ENCODE data around the gene NCF2. TPM values are rescaled to one million over a fixed set of nuclear protein-coding genes. Genes with fewer than 3 reads are reported as not detected.

Gene NCF2
- total RNA-seq, 1 donor, result 3.0 TPM

DNA sequence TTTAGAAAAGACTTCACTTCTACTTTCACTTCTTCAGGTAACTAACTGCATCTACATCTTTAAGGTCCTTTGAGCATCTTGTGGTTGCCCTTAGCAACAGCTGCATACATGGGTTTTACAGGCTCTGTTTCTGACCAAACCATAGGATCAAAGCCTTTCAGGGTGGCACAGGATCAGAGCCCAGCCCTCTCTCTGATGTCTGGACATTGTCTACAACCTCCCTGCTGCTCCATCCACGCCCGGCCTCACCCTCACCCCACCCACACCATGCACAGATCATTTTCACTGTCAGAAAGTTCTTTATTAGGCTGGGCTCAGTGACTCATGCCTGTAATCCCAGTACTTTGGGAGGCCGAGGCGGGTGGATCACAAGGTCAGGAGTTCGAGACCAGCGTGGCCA, 5.2 kb downstream of the NCF2 start:
- no peak for DNase-seq (ENCODE audit: low read depth in 2 of 3, low spot score in 2 of 3)

DNA sequence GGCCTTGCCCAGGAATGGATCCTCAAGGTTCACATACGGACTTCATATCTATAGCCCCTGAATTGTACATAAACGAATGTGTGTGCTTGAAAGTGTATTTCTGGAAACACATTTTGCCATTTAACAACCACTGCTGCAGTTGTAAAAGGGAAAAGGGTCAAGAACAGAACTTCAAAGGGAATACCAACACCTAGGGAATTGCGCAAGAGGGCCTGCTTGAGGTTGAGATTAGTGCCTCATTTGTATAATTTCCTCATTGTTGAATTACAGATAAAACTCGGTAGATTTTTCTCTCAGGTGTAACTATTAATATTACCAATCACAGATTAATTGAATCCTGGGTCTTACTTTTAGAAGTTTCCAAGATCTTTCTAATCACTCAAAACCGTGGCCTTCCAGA, 6.1 kb downstream of the NCF2 start:
- no peak for DNase-seq (ENCODE audit: low read depth in 2 of 3, low spot score in 2 of 3)

DNA sequence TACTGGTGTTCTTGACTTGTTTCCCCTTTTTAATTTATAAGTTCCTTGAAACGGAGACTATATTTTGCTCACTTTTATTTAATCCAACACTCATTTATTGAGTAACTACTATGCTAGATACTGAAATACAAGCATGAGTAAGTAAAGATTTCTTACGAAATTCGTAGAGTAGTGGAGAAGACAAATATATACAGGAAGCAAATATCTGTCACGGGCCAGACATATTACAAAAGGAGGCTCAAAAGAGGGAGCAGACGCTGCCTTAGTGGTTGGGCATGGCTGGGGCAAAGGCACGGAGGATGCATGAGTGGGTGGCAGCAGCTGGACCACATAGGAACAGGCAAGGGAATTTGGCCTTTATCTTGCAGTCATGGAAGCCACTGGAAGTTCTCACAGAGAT, 6.8 kb downstream of the NCF2 start:
- DNase-seq (ENCODE audit: low read depth in 2 of 3, low spot score in 2 of 3), result no peak

DNA sequence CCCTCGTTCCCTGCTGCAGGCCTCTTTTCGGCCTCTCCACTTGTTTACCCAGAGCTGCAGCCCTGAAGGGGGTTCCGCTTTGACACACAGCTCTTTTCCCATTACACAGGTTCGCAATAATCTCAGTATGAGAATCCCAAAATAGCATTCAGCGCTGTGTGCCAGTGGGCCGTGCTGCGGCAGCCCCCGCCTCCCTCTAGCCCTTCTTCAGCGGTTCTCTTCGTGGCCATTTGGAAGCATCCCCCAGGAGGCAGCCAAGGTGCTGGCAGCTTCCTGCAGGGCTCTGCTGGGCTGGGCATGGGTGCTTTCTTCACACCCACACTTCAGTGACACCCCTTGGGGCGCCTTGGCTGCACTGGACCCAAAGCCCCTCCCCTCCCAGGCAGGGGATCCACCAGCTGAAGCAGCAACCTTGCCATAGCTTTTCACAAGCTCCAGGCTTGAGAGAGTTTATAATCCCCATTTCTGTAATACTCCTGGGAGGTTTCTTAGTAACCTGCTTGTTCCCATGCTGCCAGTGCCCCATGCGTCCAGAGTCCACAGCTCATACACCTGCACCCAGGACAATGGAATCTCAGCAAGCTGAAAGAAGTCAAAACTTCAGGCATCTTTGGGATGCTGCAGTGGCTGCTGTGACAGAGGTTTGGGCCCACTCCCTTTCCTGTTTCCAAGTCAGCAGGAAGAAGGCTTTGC, 8.1 kb downstream of the NCF2 start:
- no peak for DNase-seq (ENCODE audit: low read depth in 2 of 3, low spot score in 2 of 3)

DNA sequence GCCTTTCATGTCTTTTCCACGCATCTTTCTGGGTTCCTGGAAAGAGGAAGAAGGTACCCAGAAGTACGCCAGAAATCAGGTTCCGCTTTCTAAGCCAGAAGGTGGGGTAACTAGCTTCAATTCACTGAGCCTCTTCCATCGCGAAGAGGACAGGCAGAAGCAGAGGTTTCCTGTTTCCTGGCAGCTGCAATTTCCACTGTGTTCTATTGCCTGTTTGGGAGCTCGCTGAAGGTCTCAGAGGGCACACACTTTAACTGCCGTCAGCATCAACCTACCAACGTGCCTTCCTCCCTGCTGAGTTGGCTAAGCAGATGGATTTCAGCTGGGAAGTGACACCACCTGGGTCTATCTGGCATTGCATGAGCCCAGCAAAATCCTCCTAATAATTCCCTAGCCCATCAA, 10.0 kb downstream of the NCF2 start:
- peak in 2 of 3 donors; percentile 75 to 96 for DNase-seq (ENCODE audit: low read depth in 2 of 3, low spot score in 2 of 3)

DNA sequence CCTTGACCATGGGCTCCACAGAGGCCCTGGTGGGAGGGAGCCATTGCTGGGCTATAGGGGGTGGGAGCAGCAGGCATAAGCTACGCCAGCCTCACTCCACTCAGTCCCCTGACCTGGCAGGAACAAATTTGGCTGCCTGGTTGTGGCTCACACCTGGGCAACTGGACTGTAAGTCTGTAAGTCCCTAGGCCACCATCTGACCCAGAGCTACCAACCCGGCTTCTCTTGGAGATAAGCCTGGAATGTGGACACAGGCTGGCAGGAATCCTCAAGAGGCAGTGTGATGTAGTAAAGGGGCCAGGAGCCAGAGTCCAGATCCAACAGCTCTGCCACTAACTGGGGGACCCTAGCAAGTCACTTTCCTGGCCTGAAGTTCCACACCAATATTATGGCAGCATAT, 11.4 kb downstream of the NCF2 start:
- no peak for DNase-seq (ENCODE audit: low read depth in 2 of 3, low spot score in 2 of 3)

DNA sequence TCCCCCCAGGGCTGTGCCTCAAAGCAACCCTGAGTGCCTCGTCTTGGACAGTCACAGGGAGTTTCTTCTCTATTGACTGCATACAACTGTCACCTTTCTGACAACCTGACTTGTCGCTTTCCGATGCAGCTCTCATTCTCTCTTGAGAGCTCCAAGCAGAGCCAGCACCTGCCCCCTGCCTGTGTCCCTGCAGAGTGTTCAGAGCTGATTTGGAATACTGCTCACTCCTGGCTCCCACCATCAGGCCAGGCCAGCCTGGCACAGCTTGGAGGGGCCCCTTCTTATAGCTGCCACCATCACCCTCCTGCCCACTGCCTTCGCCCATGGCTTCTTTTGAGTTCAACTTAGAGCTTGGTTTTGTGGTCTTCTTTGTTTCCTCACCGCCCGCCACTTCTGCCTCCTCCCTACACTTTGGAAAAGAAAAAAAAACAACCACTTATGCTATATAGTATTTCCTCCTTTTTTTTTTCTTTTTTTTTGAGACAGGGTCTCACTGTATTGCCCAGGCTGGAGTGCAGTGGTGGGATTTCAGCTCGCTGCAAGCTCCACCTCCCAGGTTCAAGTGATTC, 12.3 kb downstream of the NCF2 start:
- peak in 1 of 3 donors; percentile 45 for DNase-seq (ENCODE audit: low read depth in 2 of 3, low spot score in 2 of 3)

DNA sequence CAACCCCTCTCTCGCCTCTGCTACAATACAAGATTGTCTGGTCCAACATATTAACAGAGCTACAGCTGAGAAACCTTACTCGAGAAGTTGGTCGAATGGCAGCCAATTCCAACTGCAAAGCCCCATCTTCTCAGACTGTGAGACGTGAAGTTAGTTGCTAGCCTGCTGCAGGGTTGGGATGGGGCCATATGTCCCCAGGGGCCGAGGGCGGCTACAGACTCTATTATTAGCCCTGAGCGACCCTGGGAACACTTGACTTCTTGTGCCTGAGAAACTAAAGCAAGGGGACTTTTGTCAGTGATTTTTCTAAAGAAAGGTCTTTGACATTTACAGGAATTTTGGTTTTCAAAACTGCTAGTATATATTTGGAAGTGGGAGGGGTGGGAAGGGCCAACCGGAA, 13.7 kb downstream of the NCF2 start:
- DNase-seq (ENCODE audit: low read depth in 2 of 3, low spot score in 2 of 3), result no peak

DNA sequence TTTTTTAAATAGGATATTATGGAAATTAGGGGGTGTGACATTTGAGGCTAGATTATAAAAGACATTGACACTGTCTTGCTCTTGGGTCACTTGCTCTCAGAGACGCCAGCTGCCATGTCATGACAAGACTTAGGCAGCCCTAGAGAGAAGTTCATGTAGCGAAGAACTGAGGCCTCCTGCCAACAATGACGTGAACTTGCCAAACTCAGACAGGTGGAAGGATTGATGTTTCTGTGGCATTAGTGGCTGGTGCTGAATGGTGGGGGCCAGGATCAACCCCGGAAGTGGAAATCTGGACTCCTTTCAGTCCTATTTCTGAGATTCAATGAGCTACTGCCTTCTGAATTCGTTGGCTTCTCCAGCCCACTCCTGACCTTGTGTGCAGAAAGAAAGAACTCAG, 14.7 kb downstream of the NCF2 start:
- no peak for DNase-seq (ENCODE audit: low read depth in 2 of 3, low spot score in 2 of 3)

DNA sequence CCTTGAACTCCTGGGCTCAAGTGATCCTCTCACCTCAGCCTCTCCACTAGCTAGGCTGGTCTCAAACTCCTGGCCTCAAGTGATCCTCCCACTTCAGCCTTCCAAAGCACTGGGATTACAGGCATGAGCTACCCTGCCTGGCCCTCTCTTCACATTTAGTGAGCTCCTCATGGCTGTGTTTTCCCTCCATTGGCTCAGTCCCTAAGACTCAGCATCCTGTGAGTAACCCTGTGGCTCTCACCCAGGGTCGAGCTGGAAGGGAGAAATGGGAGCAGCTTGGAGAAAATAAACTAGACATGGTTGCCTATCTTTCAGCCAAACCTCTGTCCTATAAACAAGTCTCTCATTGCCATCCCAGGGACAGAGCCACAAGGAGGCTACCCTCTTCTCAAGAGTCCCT, 17.5 kb downstream of the NCF2 start:
- no peak for DNase-seq (ENCODE audit: low read depth in 2 of 3, low spot score in 2 of 3)

DNA sequence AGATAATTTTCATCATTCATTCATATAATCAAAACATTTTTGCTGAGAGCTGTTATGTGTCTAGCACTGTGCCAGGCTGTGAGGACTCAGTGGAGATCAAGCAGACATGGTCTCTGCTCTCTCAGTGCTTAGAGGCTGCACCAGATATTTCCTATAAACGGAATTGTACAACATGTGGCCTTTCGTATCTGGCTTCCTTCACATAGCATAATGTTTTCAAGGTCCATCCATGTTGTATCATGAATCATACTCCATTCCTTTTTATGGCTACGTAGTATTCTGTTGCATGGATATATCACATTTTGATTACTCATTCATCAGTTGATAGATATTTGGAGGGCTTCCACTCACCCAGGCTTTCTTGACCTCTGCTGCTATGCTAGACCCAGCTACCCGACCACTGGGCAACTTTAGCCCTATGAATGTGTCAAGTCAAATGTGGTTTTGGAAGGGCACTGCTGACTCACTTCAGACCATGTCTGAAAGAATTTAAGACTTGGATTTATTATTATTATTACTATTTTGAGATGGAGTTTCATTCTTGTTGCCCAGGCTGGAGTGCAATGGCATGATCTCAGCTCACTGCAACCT, 18.5 kb downstream of the NCF2 start:
- DNase-seq (ENCODE audit: low read depth in 2 of 3, low spot score in 2 of 3), result no peak

DNA sequence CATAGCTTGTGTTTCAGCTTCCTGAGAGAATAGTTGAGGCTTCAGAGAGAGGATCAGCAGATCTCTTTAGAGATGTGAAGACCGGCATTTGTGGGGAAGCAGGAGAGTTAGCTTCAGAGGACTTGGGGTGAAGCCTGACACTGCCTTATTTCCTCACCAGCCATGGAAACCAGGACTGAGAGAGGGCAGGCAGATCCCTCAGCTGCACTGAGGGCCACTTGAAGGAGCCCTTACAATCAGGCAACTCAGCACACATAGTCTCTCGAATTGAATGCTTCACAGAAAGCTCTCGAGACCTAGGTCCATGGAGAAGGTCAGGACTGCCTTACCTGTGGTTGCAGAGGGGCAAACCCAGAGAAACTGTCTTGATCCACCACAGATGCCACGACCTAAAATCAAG, 19.8 kb downstream of the NCF2 start:
- no peak for DNase-seq (ENCODE audit: low read depth in 2 of 3, low spot score in 2 of 3)

DNA sequence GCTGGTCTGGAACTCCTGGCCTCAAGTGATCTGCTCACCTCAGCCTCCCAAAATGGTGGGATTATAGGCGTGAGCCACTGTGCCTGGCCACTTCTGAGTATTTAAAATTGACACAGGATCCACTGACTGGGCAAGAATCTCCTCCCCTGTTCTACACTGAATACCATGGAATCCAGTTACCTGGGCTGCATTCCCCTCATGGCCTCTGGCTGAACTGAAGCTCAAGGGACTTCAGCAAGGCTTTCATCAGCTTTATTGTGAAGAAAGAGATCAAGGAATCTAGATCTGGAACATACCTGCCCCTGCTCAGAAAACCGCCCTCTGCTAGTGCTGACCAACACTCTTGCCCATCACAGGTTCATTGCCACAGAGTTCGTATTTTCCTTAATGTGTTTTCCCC, 20.5 kb downstream of the NCF2 start:
- DNase-seq (ENCODE audit: low read depth in 2 of 3, low spot score in 2 of 3), result no peak

DNA sequence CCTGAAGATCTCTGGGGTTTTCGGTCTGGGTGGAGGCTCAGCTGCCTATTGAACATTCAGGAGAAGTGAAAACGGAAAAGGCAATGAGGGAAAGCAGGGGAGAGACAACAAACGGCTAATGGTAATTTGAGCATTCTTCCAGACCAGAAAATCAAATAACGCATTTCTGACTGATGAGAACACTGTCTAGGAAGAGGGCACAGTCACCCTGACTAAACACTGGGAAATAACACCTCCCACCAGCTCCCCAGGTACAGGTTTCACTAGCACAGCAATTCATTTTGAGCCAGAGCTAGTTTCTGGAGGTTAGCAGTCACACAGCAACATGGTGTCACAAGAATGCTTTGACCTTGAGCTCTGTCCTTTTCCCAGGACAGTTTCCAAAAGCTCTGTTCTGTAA, 21.1 kb downstream of the NCF2 start:
- DNase-seq (ENCODE audit: low read depth in 2 of 3, low spot score in 2 of 3), result no peak

DNA sequence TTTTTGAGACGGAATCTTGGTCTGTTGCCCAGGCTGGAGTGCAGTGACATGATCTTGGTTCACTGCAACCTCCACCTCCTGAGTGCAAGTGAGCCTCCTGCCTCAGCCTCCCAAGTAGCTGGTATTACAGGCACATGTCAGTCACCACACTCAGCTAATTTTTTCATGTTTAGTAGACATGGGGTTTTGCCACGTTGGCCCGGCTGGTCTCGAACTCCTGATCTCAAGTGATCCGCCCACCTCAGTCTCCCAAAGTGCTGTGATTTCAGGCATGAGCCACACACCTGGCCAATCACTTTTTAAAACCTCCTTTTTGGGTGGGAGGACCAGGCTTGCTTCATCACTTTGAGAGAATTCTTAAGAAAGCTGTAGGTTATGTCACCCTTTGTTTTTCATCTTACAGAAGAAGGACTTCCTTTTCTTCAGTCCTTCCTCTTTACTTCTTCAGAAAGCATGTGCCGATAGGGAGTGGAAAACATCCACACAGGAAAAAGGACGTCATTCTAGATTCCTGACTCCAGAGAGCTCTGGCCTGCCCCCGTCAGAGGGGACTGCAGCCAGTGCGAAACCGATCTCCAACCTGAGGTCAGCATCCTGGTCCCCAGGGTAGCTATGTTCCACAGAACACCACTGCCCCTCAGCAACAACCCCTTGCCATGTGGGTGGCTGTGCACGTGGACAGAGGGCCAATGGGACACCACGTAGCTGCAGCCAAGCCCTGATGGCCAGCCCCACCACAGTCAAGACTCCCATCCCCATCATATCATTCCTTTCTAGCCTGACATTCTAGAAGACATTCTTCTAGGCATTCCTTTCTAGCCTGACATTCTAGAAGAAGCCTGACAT, 21.9 kb downstream of the NCF2 start:
- DNase-seq (ENCODE audit: low read depth in 2 of 3, low spot score in 2 of 3), result no peak

DNA sequence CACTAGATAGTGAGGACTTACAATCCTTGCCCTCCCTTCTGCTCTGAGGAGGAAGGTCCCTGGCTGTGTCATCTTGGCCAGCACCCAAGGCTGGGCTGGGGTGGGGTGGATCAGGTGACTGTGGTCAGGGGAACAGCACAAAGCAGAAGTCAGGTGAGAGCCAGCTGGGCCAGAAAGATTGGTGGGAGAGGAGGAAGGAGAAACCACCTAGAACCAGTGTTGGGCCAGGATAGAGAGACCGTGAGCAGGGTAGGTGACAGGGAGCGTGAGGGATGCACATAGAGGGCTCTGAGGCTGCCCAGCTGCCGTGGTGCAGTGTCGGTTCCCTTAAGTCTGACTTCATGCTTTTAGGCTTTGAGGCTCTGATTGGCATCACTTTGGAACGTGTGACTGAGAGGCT, 22.7 kb downstream of the NCF2 start:
- DNase-seq (ENCODE audit: low read depth in 2 of 3, low spot score in 2 of 3), result peak in 2 of 3 donors; percentile 92 to 98

DNA sequence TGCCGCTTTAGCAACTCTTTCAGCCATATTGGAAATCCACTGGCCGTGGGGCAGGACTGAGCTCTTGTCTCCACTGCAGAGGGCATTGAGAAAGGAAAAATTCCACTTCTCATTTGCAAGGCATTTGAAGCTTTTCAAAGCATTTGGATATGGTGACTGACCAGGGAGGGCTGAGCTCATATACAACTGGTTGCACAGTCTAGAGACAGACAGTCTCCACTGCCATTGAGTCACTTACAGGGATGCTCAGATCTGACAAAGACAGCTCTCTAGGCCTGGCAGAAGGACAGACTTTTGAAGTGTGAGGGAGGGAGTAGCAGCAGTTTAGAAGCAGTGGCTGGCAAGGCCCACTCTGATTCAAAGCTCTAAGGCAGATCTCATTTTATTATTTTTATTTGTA, 24.2 kb downstream of the NCF2 start:
- no peak for DNase-seq (ENCODE audit: low read depth in 2 of 3, low spot score in 2 of 3)

DNA sequence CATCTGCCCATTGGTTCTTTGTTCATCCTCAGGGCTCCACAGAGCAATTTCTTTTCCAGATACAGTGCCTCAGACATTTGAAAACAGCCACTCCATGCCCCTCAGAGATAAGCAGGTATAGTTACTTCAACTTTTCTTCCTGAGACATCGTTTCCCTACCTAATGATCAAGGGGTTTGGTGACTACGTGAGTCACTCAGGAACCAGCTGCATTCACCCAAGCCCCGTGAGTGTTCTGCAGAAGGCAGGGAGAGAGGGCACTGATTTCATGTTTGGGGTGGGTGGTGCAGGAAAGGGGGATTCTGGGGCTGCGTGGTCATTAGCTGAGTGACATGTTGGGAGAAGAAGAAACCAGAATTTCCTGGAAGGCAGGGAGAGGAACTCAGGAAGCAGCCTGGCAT, 25.0 kb downstream of the NCF2 start:
- DNase-seq (ENCODE audit: low read depth in 2 of 3, low spot score in 2 of 3), result peak in 2 of 3 donors; percentile 40 to 42

DNA sequence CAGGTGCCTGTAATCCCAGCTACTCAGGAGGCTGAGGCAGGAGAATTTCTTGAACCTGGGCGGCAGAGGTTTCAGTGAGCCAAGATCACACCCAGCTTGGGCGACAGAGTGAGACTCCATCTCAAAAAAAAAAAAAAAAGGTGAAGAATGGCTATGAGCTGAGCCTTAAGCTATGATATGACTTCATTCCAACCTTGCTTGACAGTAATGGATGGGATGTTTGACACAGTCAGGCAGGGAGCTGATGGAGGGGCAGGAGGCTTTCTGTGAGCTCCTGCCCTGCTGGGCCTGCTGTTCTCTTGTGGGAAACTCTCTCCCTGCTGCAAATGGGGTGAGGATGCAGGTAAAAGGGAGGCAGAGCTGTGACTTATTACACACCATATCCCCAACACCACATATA, 27.6 kb downstream of the NCF2 start:
- DNase-seq (ENCODE audit: low read depth in 2 of 3, low spot score in 2 of 3), result no peak

DNA sequence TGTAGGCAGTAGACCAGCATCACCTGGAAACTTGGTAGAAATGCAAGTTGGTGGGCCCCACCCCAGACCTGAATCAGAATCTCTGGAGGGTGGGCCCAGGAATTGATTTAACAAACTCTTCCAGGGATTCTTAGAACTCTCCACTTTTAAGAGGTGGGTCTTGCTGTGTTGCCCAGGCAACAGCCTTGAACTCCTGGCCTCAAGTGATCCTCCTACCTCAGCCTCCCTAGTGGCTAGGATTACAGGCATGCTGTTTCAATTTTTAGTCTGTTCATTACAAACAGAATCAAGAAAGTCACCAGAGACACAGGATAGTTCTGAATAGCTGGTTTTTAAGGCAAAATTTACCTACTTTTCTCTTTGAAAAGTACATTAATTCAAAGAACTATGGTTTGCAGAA, 31.2 kb downstream of the NCF2 start:
- no peak for DNase-seq (ENCODE audit: low read depth in 2 of 3, low spot score in 2 of 3)

DNA sequence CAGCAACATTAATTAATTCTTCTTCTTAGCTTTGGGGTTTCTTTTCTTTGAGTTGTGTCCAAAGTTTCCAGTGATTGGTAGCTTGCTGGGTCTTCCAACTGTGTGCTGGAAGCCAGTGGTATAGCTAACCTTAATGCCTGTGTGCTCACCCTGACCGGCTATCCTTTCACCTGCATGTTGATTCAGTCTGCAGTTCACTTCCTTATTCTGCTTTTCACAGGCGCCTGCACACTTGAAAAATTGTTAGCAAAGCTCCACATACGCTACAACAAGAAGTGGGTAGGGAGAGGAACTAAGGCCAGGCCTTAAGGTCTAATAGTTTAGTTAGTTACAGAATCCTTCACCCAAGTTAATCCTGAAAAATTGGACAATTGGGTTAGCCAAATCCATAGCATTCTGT, 35.7 kb downstream of the NCF2 start:
- peak in 1 of 3 donors; percentile 41 for DNase-seq (ENCODE audit: low read depth in 2 of 3, low spot score in 2 of 3)

DNA sequence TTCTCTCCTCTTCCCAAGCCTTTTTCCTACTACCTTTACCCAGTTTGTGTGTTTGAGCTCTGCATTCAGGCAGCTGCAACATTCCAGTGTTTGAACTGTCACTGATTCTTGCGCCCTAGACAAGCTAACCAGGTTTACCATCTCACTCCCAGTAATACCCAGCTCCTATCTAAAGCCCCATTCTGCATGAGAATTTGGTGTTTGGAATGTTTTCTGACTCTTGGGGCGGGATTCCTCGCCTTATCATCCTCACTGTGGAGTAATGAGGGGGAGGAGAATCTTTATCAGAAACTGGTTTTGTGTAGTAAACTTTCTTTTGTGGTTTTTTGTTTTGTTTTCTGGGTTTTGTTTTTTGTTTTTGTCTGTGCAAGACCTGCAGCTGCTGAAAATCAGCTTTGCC, 36.5 kb downstream of the NCF2 start:
- DNase-seq (ENCODE audit: low read depth in 2 of 3, low spot score in 2 of 3), result no peak

Data from hematopoietic multipotent progenitor cell (in vitro differentiated cells).